GM10266 (cell line): Measurements from ENCODE around the gene NUTF2.

ENCODE experiments used
- DNase-seq: peaks from one replicate; pipeline ENCODE4 v3.0.0; 2012; ENCODE audit errors: extremely low spot score
- CTCF ChIP-seq: IDR thresholded peaks from 2 replicates; pipeline ENCODE4 v1.5.1; 2012; ENCODE audit warnings: mild to moderate bottlenecking, low read depth; ENCODE audit not compliant: control insufficient read depth, insufficient read depth; ENCODE audit errors: missing control alignments

NUTF2 gene

DNA sequence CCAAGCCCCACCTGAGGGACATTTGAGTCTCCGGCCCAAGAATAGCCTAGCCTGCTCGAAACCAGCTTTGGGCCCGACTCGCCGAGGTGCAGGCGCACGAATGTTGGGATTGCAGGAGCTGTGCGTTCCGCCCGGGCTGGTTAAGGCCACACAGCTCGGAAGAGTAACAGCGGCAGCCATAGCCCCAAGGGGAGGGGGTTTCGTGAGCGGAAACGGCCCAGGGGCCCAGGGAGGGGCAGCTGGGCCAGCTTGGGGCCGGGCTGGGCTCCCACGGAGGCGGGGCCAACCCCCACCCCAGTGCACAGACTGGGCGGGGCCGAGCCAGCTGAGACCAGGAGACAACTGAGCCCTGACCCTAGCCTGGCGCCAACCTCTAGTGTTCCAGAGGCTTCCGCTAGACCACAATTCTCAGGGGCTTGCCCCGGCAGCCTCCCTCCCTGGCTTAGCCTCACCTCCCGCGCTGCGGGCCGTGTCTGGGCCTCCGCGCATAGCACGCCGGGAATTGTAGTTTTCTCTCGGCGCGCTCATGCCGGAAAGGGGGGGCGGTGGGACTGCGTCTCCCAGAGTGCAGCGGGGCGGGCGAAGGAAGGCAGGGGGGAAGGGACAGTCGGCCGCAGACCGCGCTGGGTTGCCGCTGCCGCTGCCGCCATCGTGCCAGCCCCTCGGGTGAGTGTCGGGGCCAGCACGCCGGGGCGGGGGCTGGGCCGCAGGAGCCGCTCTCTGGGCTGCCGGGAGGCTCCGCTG, at the start of gene NUTF2:
NUTF2 (plus strand) TSS at position 614 of the 744 bp plus-strand sequence. CDS start 18,198 bp downstream, outside the sequence.
- no peak for TF ChIP-seq CTCF
- peak; percentile 97 for DNase-seq

DNA sequence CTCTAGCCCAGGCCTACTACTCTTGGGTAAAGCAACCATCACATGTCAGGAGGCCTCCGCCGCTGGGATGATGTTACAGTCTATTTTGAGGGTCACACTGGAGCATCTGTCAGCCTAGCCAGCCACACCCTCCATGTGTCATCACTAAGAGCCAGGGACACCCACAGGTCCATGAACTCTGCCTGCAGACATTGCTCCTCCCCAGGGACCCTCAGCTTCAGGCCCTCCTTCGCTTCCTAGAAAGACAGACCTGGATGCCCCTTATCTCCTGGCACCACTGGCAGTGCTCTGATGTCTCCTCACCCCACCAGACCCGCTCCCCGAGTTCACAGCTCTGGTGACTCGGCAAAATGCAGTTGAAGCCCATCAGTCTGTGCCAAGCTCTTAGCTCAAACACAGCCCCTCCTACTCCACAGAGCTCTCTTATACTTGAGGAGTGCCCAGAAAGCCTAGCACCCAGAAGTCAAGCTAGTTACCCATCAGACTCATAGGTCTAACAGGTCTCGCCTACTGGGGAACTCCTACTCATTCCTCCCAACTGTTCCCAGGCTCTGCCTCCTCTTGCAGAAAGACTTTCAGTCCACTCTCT, 46.3 kb upstream of the NUTF2 start:
- DNase-seq = no peak
- no peak for TF ChIP-seq CTCF

GRCh38 chr16:67801241-67801640, 45.5 kb upstream of the NUTF2 start:
- no peak for DNase-seq
- no peak for TF ChIP-seq CTCF

GRCh38 chr16:67801883-67802282, 44.9 kb upstream of the NUTF2 start:
- no peak for TF ChIP-seq CTCF

GRCh38 chr16:67803894-67804293, 42.8 kb upstream of the NUTF2 start:
- DNase-seq = no peak
- no peak for TF ChIP-seq CTCF

More at GRCh38 chr16:67801883-67802282, 44.9 kb upstream of the NUTF2 start:
- DNase-seq = no peak

- no peak for TF ChIP-seq CTCF
- no peak for DNase-seq
These were observed 41.7 kb upstream of the NUTF2 start for GRCh38 chr16:67804853-67805542.

- TF ChIP-seq CTCF = no peak
- no peak for DNase-seq
These were observed 40.9 kb upstream of the NUTF2 start for GRCh38 chr16:67805718-67806427.
